ENCODE results near the gene DNAJB4. TPM values are rescaled to one million over a fixed set of nuclear protein-coding genes. Genes with fewer than 3 reads are reported as not detected.
A peak's percentile ranks its signal among the peaks of the same experiment; 100 is the strongest.

The DNAJB4 gene
- total and polyA plus RNA-seq, 2 of the 8 experiments (the other 6 are each of a cell fraction or from before 2014, with no cell fraction given): 6.6 to 21.8 TPM

DNA sequence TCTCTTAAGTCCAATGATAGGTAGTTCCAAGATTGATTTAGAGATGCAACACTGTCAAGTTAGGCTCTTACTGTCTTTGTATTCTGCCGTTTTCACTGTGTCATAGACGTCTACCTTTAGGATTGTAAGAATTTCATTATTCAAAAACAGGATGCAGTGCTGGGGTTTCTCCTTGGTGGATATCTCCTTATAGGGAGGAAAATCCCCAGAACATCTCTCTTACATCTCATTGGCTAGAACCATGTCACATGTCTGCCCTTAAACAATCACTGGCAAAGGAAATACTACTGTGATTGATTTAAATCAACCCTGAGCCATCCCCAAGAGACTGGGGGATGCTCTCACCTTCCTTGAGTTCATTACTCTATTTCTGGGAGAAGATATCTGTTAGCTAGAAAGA is 15.0 kb upstream of the DNAJB4 start:
- H3K23ac ChIP-seq (ENCODE audit: insufficient read length): no peak overlapping the region
- H3K9ac ChIP-seq (replicated peaks in 1 of 4; ENCODE audit: extremely low read depth in 1 of 4, low read depth in 3 of 4, low read length in 3 of 4): no peak overlapping the region
- TF ChIP-seq SRF (IDR thresholded peaks at IDR 0.05; ENCODE audit: low read depth, low read length) (peak; percentile 50; the same call in 1 of the 2 replicates), CTBP2 (IDR thresholded peaks at IDR 0.05; ENCODE audit: borderline replicate concordance, insufficient read depth, insufficient read length, low read length) (no peak)
- no peak overlapping the region for H3K4ac ChIP-seq (replicated peaks; ENCODE audit: insufficient read length, low read depth, low read length)
- H4K20me1 ChIP-seq (replicated peaks in 1 of 2; ENCODE audit: control insufficient read depth in 1 of 2, insufficient read depth in 2 of 2, low read length in 2 of 2): peaks cover 3 to 10% of the 10 kb centered on the region in 2 experiments
- no peak overlapping the region for H2BK120ac ChIP-seq (replicated peaks; ENCODE audit: low read depth, low read length)
- DNase-seq (ENCODE audit: low read depth in 1 of 2, low spot score in 2 of 2) (no peak), FAIRE-seq (no peak)
- no peak overlapping the region for H3K4me2 ChIP-seq (ENCODE audit: insufficient read depth in 1 of 2, low read depth in 2 of 2, low read length in 2 of 2)
- H2AFZ ChIP-seq (ENCODE audit: low read length): no peak overlapping the region
- no peaks in the 10 kb centered on the region for H3K9me3 ChIP-seq (ENCODE audit: insufficient read depth in 2 of 2, low read depth in 1 of 2, low read length in 1 of 2)
- no peak overlapping the region for H2BK5ac ChIP-seq (ENCODE audit: low read depth, low read length)
- peaks cover 7% of the 10 kb centered on the region for H3K79me1 ChIP-seq (ENCODE audit: low read depth, low read length)
- H3K79me2 ChIP-seq (ENCODE audit: control insufficient read depth in 1 of 2, insufficient read depth in 2 of 2, low read length in 2 of 2): peaks cover 4 to 88% of the 10 kb centered on the region in 2 experiments
- H2BK15ac ChIP-seq (ENCODE audit: low read length): no peak overlapping the region
- H2AK5ac ChIP-seq (ENCODE audit: low read depth, low read length): no peak overlapping the region
- no peak overlapping the region for H3K14ac ChIP-seq (ENCODE audit: insufficient read length)
- no peaks in the 10 kb centered on the region for H3K4me1 ChIP-seq (replicated peaks in 1 of 4; ENCODE audit: control insufficient read depth in 3 of 4, insufficient read depth in 4 of 4, low read length in 3 of 4)
- no peak overlapping the region for H3K4me3 ChIP-seq (ENCODE audit: extremely low read depth in 1 of 4, insufficient read depth in 2 of 4, low read depth in 3 of 4, low read length in 4 of 4)
- H3K56ac ChIP-seq (replicated peaks; ENCODE audit: insufficient read length, low read depth, low read length): no peak overlapping the region
- CTCF ChIA-PET (ENCODE audit: partially characterized antibody): interaction anchor here (0.7 to 1.7 kb wide), 2 partner anchors 13 to 15 kb away, joined by 4 to 5 read pairs; partner anchors contain the start of gene DNAJB4
- no peaks in the 10 kb centered on the region for H3K27me3 ChIP-seq (replicated peaks in 1 of 4; ENCODE audit: control insufficient read depth in 3 of 4, extremely low read depth in 1 of 4, insufficient read depth in 3 of 4, low read length in 3 of 4)
- no peak overlapping the region for H3K18ac ChIP-seq (ENCODE audit: extremely low read depth, low read length)
- H4K8ac ChIP-seq (ENCODE audit: extremely low read depth, insufficient read depth, low read length): no peak overlapping the region
- H2BK12ac ChIP-seq (ENCODE audit: low read depth, low read length): no peak overlapping the region
- H3K27ac ChIP-seq (ENCODE audit: low read depth, low read length): no peak overlapping the region
- H3K23me2 ChIP-seq (ENCODE audit: low read depth, low read length): no peaks in the 10 kb centered on the region
- WGBS, 2 experiments (ENCODE audit: extremely low coverage in 1 of 2, insufficient coverage in 1 of 2, insufficient read length in 1 of 2, insufficient replicate concordance in 2 of 2, low coverage in 1 of 2, low lambda C conversion rate in 2 of 2, missing lambda C conversion rate in 1 of 2): 78% methylated on average over 2 of the region's 2 CpGs; no CpG with 5 or more reads in 1 of the 2 experiments
- no peak overlapping the region for H4K91ac ChIP-seq (replicated peaks; ENCODE audit: insufficient read length, low read length)
- POLR2A ChIA-PET (ENCODE audit: partially characterized antibody): interaction anchor here (0.6 to 5.5 kb wide), 8 partner anchors 9 to 306 kb away, joined by 3 to 33 read pairs (median 7); partner anchors contain the start of genes DNAJB4 and FUBP1
- H3K36me3 ChIP-seq (ENCODE audit: control insufficient read depth in 2 of 4, insufficient read depth in 4 of 4, low read length in 3 of 4): peaks cover 0 to 9% (median 3%) of the 10 kb centered on the region in 4 experiments; a peak in 4 of 8 replicates
- no peak overlapping the region for H4K5ac ChIP-seq (ENCODE audit: insufficient read length, low read depth, low read length)
- no peak overlapping the region for H2BK20ac ChIP-seq (ENCODE audit: low read length)
